NCI-H510A (cell line): ENCODE data around the gene PCDHA1.
"Not testable (repeated sequence)": the region's sequence is repeated elsewhere in the genome, so short reads cannot be mapped to it uniquely, and the experiment has no call there.

Source experiments
- DNase-seq: peaks from one replicate; lab custom pipeline; 2025; lab: John Stamatoyannopoulos, UW

PCDHA1 gene

DNA sequence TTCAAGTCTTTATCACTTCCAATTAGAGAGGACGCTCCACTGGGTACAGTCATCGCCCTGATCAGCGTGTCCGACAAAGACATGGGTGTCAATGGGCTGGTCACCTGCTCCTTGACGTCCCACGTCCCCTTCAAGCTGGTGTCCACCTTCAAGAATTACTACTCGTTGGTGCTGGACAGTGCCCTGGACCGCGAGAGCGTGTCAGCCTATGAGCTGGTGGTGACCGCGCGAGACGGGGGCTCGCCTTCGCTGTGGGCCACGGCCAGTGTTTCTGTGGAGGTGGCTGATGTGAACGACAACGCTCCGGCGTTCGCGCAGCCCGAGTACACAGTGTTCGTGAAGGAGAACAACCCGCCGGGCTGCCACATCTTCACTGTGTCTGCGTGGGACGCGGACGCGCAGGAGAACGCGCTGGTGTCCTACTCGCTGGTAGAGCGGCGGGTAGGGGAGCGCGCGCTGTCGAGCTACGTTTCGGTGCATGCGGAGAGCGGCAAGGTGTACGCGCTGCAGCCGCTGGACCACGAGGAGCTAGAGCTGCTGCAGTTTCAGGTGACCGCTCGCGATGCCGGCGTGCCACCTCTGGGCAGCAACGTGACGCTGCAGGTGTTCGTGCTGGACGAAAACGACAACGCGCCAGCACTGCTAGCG is 22.4 kb downstream of the PCDHA1 start:
- DNase-seq: not testable (repeated sequence)

GRCh38 chr5:140808889-140809291 is 22.9 kb downstream of the PCDHA1 start:
- DNase-seq: no peak

- DNase-seq: no peak
Measured at GRCh38 chr5:140821375-140822280, 35.7 kb downstream of the PCDHA1 start, which contains the start of gene PCDHA5. Gene PCDHA5, plus strand, starts transcription at chr5:140821613.

DNA sequence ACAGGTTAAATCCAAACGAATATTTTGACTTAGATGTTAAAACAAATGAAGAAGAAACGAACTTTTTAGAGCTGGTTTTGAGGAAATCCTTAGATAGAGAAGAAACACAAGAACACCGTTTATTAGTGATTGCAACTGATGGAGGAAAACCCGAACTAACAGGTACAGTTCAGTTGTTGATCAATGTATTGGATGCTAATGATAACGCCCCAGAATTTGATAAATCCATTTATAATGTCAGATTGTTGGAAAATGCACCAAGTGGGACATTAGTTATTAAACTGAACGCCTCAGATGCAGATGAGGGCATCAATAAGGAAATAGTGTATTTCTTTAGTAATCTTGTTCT is 36.3 kb downstream of the PCDHA1 start:
- no peak for DNase-seq

DNA sequence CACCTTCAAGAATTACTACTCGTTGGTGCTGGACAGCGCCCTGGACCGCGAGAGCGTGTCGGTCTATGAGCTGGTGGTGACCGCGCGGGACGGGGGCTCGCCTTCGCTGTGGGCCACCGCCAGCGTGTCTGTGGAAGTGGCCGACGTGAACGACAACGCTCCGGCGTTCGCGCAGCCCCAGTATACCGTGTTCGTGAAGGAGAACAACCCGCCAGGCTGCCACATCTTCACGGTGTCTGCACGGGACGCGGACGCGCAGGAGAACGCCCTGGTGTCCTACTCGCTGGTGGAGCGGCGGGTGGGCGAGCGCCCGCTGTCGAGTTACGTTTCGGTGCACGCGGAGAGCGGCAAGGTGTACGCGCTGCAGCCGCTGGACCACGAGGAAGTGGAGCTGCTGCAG is 37.0 kb downstream of the PCDHA1 start:
- DNase-seq: not testable (repeated sequence)

- no peak for DNase-seq
Measured at GRCh38 chr5:140823475-140823874, 37.5 kb downstream of the PCDHA1 start.

DNA sequence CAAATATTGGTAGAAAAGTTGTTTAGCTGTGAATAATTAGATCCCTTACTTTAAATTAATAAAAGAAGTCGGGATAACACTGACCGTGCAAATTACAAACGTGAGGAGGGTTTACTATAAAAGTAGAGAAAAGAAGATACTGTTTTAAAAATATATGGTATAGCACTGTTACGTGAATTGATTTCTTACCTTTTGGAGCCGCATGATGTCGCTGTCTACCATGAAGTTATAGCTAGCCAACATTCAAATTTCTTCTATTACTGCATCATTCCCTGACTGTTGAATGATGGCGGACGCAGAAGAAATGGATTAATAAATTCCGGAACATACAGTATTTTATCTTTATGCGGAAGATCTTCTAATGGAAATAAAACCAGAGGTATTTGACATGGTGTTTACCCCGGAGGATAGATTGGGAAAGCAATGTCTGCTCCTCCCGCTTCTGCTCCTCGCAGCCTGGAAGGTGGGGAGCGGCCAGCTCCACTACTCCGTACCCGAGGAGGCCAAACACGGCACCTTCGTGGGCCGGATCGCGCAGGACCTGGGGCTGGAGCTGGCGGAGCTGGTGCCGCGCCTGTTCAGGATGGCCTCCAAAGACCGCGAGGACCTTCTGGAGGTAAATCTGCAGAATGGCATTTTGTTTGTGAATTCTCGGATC is 41.9 kb downstream of the PCDHA1 start, which contains the start of gene PCDHA6:
TSS of gene PCDHA6 (plus strand) at position 257 of the 658 bp plus-strand sequence. CDS start at position 389, 132 bp downstream.
- no peak for DNase-seq

GRCh38 chr5:140828362-140828737 is 42.4 kb downstream of the PCDHA1 start:
- no peak for DNase-seq

GRCh38 chr5:140829511-140830501 is 43.9 kb downstream of the PCDHA1 start:
- DNase-seq: not testable (repeated sequence)

- DNase-seq: no peak
Measured at GRCh38 chr5:140833993-140834392, 48.1 kb downstream of the PCDHA1 start, which contains the start of gene PCDHA7. Gene PCDHA7, plus strand, starts transcription at chr5:140834269. Its CDS starts 115 bp downstream, at chr5:140834384.

DNA sequence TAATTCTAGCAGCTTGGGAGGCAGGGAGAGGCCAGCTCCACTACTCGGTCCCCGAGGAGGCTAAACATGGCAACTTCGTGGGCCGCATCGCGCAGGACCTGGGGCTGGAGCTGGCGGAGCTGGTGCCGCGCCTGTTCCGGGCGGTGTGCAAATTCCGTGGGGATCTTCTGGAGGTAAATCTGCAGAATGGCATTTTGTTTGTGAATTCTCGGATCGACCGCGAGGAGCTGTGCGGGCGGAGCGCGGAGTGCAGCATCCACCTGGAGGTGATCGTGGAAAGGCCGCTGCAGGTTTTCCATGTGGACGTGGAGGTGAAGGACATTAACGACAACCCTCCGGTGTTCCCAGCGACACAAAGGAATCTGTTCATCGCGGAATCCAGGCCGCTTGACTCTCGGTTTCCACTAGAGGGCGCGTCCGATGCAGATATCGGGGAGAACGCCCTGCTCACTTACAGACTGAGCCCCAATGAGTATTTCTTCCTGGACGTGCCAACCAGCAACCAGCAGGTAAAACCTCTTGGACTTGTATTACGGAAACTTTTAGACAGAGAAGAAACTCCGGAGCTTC is 48.6 kb downstream of the PCDHA1 start:
- DNase-seq: not testable (repeated sequence)

GRCh38 chr5:140835622-140836510 is 49.9 kb downstream of the PCDHA1 start:
- no peak for DNase-seq

DNA sequence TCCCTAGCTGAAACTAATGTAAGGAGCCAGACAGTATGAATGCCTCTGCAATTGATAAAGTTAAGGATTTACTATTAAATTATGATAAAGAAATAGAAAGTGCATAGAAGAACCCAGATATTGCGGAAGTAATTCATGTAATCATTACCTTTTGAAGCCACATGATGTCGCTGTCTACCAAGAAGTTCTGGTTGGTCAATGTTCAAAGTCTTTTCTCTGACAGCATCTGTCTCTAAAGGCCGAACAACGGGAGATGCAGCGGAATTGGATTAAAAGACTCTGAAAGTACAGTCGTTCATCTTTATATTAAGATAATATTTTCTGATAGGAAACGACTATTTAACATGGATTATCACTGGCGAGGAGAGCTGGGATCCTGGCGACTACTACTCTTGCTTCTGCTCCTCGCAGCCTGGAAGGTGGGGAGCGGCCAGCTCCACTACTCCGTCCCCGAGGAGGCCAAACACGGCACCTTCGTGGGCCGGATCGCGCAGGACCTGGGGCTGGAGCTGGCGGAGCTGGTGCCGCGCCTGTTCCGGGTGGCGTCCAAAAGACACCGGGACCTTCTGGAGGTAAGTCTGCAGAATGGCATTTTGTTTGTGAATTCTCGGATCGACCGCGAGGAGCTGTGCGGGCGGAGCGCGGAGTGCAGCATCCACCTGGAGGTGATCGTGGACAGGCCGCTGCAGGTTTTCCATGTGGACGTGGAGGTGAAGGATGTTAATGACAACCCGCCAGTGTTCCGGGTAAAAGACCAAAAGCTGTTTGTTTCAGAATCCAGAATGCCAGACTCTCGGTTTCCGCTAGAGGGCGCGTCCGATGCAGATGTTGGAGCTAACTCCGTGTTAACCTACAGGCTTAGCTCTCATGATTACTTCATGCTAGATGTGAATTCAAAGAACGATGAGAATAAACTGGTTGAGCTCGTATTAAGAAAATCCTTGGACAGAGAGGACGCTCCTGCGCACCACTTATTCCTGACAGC is 55.3 kb downstream of the PCDHA1 start, which contains the start of gene PCDHA8:
TSS of gene PCDHA8 (plus strand) at position 210 of the 985 bp plus-strand sequence. CDS start at position 345, 135 bp downstream.
- DNase-seq: no peak

DNA sequence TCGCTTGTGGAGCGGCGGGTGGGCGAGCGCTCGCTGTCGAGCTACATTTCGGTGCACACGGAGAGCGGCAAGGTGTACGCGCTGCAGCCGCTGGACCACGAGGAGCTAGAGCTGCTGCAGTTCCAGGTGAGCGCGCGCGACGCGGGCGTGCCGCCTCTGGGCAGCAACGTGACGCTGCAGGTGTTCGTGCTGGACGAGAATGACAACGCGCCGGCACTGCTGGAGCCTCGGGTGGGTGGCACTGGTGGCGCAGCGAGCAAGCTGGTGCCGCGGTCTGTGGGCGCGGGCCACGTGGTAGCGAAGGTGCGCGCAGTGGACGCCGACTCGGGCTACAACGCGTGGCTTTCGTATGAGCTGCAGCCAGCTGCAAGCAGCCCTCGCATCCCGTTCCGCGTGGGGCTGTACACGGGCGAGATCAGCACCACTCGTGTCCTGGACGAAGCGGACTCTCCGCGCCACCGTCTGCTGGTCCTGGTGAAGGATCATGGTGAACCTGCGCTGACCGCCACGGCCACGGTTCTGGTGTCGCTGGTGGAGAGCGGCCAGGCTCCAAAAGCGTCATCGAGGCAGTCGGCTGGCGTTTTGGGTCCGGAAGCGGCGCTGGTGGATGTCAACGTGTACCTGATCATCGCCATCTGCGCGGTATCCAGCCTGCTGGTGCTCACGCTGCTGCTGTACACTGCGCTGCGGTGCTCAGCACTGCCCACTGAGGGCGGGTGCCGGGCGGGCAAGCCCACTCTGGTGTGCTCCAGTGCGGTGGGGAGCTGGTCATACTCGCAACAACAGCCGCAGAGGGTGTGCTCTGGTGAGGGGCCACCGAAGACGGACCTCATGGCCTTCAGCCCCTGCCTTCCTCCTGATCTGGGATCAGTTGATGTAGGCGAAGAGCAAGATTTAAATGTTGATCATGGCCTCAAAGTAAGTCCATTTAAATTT is 57.1 kb downstream of the PCDHA1 start:
- no peak for DNase-seq

GRCh38 chr5:140848139-140849102 is 62.5 kb downstream of the PCDHA1 start, which contains the start of gene PCDHA9:
Gene PCDHA9, plus strand, starts transcription at chr5:140848382. Its CDS starts 114 bp downstream, at chr5:140848496.
- not testable (repeated sequence) for DNase-seq
